Activated gamma-delta T cell treated with anti-CD3 and anti-CD28 coated beads, Interleukin-2, amount 50 U/mL, for 16 hours (primary cell): Measurements from ENCODE around the gene TPCN1.

ENCODE experiments used
- DNase-seq: peaks from one replicate; pipeline ENCODE4 v3.0.0-alpha.2; 2020; ENCODE audit warnings: low read depth

TPCN1 gene

GRCh38 chr12:113287146-113287898, 66.1 kb downstream of the TPCN1 start:
- no peak for DNase-seq

- DNase-seq, result no peak
These were observed 66.6 kb downstream of the TPCN1 start for GRCh38 chr12:113287899-113288282.

GRCh38 chr12:113289361-113289760, 68.1 kb downstream of the TPCN1 start:
- DNase-seq, result no peak

GRCh38 chr12:113290506-113290905, 69.2 kb downstream of the TPCN1 start:
- no peak for DNase-seq

GRCh38 chr12:113291586-113291985, 70.3 kb downstream of the TPCN1 start:
- DNase-seq, result no peak

- DNase-seq, result no peak
These were observed 70.8 kb downstream of the TPCN1 start for GRCh38 chr12:113292091-113292490.

- no peak for DNase-seq
These were observed 71.3 kb downstream of the TPCN1 start for GRCh38 chr12:113292547-113292946.

- no peak for DNase-seq
These were observed 71.8 kb downstream of the TPCN1 start for GRCh38 chr12:113293100-113293499.

GRCh38 chr12:113295886-113296556, 74.8 kb downstream of the TPCN1 start:
- no peak for DNase-seq

GRCh38 chr12:113296557-113297213, 75.4 kb downstream of the TPCN1 start:
- no peak for DNase-seq

- DNase-seq, result no peak
These were observed 75.9 kb downstream of the TPCN1 start for GRCh38 chr12:113297214-113297587.

- DNase-seq, result no peak
These were observed 76.6 kb downstream of the TPCN1 start for GRCh38 chr12:113297621-113298471.

- DNase-seq, result no peak
These were observed 77.2 kb downstream of the TPCN1 start for GRCh38 chr12:113298472-113298817.

- no peak for DNase-seq
These were observed 77.7 kb downstream of the TPCN1 start for GRCh38 chr12:113298861-113299545.

- DNase-seq, result no peak
These were observed 78.5 kb downstream of the TPCN1 start for GRCh38 chr12:113299619-113300237.

GRCh38 chr12:113301811-113302210, 80.5 kb downstream of the TPCN1 start:
- DNase-seq, result no peak

- no peak for DNase-seq
These were observed 81.2 kb downstream of the TPCN1 start for GRCh38 chr12:113302466-113302865.

- no peak for DNase-seq
These were observed 81.8 kb downstream of the TPCN1 start for GRCh38 chr12:113302886-113303640.

- DNase-seq, result no peak
These were observed 84.1 kb downstream of the TPCN1 start for GRCh38 chr12:113305281-113305856.

GRCh38 chr12:113306382-113306781, 85.1 kb downstream of the TPCN1 start:
- no peak for DNase-seq
